RKO (cell line): Measurements from ENCODE around the gene LCNL1.
A peak's percentile ranks its signal among the peaks of the same experiment; 100 is the strongest.

Source experiments
- DNase-seq: peaks from one replicate; pipeline ENCODE4 v3.0.0-alpha.2; 2016; ENCODE audit warnings: low spot score

Gene LCNL1

DNA sequence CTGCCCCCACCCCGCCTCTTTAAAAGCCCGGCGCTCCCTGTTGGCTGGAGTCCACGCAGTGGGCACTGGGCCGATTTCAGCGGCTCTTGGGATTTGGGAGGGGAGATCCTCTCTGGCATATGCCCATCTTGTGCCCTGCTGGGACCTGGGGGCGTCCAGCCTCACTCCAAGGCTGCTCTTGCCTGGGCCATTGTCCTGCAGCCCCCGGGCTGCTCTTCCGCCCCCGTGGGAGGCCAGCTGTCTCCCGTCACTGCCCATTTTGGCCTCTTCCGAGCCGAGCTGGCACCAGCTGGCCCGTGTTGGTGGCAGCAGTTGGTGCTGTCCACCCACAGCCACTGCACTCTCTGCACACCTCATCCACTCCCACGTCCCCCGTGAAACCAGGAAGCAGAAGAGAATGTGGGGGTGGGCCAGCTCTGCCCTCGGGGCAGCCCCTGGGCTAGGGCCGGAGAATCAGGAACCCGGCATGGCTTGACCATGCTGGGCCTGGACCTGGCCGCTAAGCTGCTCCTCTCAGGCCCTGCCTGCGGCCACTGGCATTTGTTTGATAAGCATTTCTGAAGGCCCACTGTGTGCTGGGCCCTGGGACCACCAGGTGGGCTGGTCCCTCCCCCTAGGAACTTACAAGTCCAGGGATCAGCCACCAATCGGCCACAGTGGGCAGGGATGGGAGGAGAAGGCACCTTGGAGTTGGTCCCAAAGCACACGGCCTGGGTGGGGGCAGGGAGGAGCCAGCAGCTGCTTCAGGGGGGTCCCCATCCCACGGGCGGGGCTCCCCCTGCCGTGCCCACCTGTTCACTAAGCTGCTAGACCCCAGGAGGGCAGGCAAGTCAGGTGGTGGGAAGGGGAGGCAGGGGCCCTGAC, 35.5 kb upstream of the LCNL1 start:
- DNase-seq = no peak

GRCh38 chr9:136947955-136948510, 34.8 kb upstream of the LCNL1 start:
- peak; percentile 44 for DNase-seq

DNA sequence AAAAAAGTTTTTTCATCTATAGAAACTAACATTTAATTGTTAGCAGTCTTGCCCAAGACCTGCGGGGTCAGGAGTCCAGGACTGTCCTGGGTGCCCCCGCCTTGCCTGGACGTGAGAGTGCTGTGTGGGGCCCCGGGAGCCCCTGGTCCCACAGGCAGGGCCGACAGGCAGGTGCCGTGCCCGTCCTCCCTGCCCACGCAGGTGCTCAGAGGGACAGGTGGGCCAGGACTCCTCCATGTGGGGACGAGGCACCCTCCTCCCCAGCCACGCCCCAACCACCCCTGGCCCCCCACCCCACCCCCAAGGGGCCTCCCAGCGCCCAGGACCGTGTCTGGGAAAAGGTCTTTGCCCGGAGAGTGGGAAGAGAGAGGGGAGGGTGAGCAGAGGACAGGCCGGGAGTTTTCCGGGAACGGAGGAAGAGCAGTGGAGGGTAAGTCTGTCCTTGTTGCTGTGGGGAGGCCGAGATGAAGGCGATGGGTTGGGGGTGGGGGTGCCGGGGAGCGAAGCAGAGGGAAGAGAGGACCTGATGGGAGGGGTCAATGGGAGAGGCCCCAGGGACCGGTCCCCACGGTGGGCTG, 33.5 kb upstream of the LCNL1 start:
- no peak for DNase-seq

DNA sequence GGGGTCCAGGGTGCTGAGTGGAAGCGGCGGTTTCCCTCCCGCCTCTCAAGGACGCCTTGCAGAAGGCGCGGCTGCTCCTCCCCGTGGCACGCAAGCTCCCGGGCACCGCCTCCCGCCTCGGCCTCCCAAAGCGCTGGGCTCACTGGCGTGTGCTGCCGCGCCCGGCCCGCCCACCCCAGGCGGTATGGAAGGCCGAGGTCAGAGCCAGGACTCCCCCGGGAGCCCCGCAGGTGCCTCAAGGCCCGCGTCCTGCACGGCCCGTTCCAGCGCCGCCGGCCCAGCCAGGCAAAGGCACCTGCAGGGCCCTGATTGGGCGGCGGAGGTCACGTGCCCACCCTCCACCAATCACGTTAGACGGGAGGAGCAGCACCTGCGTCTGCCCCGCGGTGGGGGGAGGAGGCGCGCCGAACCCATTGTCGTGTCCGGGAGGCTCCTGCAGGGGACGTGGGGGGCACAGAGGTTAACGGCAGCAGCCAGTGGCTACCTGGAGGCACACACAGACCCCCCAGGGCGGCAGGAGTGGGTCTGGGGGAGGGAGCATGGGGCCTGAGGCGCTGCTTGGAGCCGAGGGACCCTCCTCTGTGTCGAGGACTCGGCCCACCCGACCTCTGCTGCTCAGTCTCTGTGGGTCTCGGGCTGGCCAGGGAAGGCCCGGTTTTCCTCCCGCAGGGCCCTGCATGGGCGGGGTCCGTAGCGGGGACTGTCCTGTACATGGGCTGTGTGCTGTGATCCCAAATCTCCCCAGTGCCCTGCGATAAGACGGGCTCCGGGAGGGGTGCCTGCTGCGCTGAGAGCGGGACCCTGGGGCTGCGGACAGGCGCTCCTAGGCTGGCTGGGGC, 32.8 kb upstream of the LCNL1 start:
- DNase-seq = peak; percentile 93

DNA sequence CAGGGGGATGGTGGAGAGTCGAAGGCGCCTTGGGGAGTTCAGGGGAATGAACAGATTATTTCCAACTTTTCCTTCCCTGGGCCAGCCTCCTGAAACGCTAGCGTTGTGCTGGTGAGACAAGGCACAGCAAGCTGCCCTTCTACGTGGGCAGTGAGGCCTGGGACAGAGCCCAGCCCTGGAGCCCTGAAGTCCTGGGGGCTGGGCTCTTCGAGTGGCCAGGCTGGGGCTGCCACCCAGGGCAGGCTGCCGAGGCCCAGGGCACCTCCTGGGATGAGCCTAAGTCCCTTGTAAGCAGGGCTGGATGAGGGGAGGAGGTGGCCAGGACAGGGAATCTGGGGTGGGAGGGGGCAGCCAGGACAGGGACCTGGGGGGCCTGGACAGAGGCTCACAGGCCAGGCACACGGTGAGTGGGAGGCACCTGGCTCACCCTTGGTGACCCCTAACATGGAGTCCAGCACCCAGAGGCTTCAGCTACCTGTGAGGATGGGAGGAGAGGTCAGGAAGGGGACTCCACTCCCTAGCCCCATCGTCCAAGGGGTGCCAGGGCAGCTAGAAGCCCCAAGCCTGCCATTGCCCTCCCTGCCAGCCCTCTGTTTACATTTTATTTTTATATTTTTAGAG, 32.0 kb upstream of the LCNL1 start:
- DNase-seq = peak; percentile 36

DNA sequence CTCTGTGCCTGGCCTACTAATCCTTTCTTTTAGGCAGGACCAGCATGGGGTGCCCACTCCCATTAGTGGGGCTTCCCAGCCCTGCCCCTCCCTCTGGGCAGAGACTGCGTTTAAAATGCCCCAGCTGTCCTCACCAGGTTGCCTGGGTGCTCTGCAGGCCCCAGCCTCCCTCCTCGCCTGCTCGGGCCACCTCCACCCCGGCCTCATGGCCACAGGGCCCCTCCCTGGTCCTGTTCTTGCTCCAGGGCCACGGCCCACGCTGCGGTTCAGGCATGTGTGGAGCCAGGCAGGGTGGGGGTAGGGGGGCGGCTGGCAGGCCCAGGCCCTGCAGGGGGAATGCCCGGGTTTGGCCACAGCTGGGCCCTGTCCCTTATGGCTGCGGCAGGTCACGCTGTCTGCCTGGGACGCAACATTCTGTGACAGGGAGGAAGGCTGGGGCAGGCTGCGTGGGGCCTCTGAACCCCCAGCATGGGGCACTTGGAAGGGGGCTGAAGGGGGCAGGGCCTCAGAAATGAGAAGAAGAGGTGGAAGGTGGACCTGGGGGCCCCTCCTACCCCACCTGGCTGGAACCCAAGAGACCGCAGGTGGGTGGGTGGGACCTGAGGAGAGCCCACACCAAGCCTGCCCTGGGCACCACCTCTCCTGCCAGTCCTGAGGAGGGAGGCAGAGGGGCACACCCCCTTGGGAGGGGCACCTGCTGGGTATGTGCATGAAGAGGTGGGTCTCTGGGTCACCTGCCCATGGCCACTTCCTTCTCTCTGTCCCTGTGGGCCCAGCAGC, 31.1 kb upstream of the LCNL1 start, which contains the start of gene LCN12:
Gene LCN12 (plus strand): TSS at position 733 of the 780 bp plus-strand sequence. CDS start 55 bp downstream, outside the sequence.
- DNase-seq = no peak

GRCh38 chr9:136952321-136952850, 30.4 kb upstream of the LCNL1 start:
- no peak for DNase-seq

GRCh38 chr9:136952876-136953770, 29.7 kb upstream of the LCNL1 start:
- DNase-seq = no peak

- DNase-seq = no peak
Measured at GRCh38 chr9:136953771-136954269, 29.0 kb upstream of the LCNL1 start.

- no peak for DNase-seq
Measured at GRCh38 chr9:136954270-136955083, 28.3 kb upstream of the LCNL1 start.

GRCh38 chr9:136955202-136955942, 27.4 kb upstream of the LCNL1 start:
- DNase-seq = no peak

- no peak for DNase-seq
Measured at GRCh38 chr9:136955943-136956335, 26.9 kb upstream of the LCNL1 start.

GRCh38 chr9:136956604-136957003, 26.2 kb upstream of the LCNL1 start:
- DNase-seq = no peak

- DNase-seq = no peak
Measured at GRCh38 chr9:136957461-136957860, 25.3 kb upstream of the LCNL1 start.

DNA sequence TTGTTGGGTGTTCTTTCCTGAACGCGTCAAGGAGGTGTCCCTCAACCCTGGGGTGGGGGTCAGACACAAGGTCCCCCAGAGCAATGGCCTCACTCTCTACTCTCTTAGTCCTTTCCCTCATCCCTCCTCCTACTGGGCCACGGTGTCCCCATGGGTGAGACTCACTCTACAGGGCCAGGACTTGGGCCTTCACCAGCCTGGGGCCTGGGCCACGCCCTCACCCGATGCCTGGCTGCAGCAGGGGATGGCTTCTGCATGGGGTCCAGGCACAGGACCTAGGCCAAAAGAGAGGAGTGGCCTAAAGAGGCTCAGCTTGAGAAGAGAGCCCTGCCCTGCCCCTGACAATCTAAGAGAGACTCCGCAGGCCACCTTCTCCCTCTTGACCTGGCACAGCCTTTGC, 24.9 kb upstream of the LCNL1 start:
- DNase-seq = no peak

DNA sequence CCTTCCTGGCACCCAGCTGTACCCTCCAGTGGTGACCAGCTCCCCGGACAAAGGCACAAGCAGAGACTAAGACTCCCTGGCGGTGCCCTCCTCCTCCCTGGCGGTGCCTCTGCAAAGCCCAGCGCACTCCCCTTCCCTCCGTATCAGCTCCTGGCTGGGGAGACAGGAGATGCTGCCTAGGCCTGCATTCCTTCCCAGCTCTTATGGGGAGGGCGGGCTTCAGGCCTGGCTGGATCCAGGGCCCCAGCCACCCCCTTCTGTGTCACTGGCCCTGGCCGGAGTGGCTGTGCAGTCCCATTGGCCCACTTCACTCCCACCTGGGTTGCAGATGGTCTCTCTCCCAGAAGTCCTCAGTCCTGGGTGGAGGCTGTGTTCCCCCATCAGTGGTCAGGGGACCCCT, 24.3 kb upstream of the LCNL1 start:
- no peak for DNase-seq

DNA sequence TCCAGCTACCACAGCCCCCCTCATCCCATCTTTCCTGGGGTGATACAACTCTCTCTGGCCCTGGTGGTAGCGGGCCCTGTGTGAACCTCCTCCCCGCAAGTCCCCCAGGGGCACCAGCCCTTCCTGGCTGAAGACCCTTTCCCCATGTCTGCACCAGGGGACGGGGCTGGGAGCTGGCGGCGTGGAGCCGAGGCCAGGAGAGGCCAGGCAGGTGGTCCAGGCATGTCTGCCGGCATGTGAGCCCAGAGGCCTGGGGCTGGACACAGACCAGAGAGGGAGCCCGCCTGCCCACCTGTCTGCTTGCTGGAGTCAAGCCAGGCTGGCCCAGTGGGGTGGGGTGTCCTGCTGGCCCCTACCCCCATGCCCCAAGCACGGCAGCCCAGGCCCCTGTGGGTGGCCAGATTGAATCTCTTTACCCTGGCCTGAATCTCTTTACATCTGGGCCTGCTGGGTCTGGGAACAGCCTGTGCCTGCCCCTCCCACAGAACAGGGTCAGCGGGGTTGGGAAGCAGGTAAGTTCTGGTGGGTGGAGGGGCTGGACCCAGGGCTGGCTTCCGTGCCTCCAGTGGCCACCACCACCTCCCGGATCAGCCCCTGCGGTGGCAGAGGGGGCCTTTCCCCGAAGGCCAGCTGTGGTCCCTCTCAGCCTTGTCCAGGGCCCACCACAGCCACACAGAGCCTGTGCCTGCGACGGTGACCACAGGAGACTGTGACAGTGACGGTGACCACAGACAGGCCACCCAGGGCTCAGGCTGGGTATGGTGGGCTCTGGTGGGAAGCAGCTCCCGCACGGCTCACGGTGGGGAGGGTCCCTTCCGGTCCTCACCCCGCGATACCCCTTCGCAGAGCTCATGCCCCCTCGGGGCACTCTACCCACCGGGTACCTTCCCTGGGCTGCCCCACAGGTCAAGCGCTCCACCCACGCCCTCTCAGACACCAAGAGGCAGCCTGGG, 23.6 kb upstream of the LCNL1 start:
- no peak for DNase-seq
